Inflammatory macrophage treated with lipopolysaccharide for 4 hours (primary cell): ENCODE measurements around the gene ACP7.
"Not testable (repeated sequence)": the region's sequence is repeated elsewhere in the genome, so short reads cannot be mapped to it uniquely, and the experiment has no call there.

ENCODE experiments used
- DNase-seq: peaks from one replicate; pipeline ENCODE4 v3.0.0-alpha.2; 2020

ACP7 gene

DNA sequence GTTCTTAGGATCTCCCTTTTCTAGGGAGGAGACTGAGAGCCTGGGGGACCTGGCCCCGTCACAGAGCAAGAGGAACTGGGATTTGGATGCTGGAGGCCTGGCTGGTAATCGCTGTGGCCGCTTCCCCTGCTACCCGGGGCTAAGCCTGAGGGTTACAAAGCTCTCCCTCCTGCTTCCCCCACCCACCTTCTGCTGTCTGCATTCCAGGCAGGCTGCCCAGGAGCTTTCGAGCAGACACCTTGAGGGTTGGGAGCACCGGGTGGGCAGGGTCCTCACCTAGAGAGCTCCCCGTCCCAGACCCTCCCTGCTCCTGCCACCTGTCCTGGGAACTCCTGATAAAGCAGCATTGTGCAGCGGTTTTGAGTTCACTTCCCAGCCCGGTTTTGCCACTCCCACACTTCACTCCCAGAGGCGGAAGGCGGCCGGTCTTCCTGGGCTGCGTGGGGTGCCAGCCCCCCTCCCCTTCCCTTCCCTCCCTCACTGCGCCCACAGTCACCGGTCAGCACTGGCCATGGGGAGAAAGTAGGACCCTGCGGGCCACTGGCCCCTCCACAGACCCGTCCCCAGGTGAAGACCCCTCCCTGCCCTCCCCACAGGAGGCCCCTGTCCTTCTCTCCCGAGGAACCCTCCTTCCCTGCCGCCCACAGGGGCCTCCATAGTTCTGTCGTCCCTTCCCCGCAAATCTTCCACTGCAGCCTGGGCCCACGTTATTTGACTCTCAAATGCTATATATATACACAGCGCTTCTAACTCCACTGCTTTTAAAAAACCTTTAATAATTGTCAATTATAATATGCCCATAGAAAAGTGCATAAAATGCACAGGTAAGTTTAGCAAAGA is 49.5 kb downstream of the ACP7 start:
- peak; percentile 26 for DNase-seq

DNA sequence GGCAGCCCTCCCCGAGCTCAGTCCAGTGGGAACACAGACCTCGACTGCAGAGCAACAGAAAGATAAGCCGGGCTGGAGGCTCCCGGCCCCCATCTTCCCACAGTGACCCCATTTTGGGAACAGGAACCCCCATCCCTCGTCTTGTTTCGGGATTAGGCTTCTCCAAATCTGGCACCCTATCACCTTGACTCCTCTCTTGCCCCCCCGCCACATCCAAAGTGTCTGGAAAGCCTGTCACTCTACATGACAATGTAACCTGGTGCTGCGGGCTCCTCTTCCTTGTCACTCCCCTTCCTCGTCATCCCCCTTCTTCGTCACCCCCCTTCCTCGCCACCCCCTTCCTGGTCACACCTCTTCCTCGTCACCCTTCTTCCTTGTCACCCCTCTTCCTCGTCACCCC is 51.5 kb downstream of the ACP7 start:
- no peak for DNase-seq

DNA sequence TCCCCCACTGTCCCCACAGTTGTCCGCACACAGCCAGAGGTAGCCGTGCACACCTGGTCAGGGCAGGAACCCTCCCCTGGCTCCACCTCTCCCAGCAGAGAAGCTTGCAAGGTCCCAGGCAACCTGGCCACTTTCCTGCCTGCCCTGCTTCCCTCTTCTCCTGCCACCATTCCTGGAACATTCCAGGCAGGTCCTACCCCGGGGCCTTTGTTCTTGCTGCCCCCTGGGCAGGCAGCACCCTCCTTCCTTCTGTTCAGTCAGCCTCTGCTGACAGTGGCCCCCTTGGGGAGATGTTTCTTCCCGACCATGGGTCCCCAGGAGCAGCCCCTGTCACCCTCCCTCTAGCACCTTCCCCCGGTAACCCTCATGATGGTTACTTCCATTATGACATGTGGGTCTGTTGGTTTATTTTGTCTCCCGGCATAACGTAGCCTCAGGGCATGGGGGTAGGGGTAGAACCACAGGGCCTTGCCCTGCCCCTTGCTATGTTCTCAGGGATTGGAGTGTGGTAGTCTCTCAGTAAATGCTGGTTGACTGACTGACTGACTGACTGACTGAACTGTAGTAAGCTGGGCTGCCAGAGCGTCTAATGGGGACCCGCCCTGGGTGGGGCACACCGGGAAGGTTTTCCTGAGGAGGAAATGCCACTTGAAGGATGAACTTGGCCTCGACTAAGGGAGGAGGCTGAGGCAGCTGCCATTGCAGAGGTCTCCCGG is 52.2 kb downstream of the ACP7 start:
- DNase-seq = no peak

DNA sequence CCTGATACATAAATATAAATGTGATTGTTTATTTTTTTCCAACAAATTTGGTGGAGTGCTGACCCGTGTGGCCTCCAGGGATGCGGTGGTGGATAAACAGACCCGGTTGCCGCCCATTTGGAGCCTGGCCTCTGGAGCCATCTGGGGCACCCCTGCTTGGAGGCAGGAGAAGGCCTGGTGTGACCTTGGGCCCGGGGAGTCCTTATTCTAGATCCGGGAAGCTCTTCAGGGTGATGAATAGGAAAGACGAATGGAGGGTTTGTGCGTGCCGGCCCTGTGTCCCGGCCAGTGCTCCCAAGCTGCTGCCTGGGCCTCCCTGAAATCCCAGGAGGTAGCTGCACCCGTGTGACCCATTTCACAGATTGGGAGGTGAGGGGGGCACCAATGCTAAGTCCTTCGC is 53.0 kb downstream of the ACP7 start:
- no peak for DNase-seq

DNA sequence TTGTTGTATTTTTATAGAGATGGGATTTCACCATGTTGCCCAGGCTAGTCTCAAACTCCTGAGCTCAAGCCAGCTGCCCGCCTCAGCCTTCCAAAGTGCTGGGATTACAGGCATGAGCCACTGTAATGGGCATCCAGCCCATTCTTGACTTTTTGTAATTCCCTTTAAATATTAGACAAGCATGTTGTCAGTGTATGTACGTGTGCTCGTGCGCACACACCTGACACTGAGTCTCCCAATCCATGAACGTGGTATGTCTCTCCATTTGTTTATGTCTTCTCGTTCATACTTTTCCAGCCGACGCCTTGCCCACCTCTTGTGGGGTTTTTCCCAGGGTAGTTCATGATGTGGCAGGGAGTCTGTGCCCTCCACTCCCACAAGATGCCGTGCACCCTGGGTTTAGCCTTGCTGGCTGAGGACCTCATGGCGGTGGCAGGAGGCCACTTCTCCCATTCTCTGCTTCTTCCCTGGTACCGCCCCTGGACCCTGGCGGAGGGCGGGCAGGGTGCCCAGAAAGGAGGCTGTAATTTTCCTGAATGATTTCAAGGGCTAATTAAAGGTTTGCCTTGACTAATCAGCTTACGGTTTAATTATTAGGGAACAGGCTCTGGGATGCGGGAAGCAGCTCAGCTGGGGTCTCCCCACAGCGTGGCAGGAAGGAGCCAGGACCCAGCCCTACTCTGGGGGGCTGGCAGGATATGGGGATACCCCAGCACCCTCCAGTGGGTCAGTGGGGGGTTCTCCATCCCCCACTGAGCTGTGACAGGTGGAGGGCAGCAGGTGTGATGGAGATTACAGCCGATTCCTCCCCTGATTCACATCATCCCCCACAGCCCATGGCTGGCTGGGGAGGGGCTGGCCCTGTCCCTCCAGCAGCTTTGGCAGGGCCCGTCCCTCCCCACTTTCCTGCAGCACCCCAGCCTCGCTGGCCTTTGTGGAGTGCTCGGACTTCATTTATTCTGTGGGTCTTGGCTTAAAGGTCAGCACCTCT is 54.3 kb downstream of the ACP7 start:
- no peak for DNase-seq

DNA sequence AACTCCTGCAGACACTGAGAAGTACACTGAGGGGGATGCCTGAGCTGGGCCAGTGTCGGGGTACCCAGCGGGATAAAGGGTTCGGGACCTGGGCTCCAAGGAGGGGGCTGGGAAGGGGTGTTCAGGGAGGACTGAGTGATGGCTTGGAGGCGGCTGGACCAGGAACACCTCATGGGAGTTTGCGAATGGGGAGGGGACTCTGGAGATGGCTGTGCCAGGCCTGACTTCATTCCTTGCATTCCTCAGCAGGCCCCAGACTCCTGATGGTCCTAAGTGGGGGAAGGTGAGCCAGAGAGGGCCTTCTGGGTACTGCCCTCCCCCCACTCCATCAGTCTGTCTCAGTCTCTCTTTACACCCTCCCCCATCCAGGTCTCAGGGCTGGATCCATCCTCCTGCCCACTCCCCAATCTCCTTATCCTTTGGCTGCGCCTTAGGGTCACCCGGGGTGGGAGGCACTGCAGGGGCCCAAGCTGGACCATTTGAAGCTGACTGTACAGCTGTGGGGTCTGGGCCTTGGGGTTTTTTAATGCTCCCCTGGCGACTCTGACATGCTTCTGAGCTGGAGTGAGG is 55.2 kb downstream of the ACP7 start:
- DNase-seq = no peak

DNA sequence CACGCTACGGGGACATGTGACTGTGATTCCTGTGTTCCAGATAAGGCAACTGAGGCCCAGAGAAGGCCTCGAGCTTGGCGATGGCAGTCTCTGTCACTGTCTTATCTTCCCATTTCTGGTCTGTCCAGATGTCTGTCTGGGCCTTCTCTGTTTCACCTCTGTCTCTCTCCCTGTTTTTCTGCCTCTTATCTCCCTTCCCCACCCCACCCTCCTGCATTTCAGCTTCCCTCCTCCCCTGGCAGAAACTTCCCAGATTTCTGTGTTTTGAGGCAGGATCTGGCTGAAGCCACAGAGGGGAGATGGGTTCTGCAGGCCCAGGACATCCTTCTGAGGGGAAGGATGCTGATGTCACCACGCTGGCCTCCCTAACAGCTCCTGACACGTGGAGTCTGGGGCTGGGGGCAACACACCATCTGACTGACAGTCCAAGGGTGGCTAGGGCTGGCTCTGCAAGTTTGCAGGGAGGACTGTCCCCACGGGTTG is 55.8 kb downstream of the ACP7 start:
- no peak for DNase-seq

DNA sequence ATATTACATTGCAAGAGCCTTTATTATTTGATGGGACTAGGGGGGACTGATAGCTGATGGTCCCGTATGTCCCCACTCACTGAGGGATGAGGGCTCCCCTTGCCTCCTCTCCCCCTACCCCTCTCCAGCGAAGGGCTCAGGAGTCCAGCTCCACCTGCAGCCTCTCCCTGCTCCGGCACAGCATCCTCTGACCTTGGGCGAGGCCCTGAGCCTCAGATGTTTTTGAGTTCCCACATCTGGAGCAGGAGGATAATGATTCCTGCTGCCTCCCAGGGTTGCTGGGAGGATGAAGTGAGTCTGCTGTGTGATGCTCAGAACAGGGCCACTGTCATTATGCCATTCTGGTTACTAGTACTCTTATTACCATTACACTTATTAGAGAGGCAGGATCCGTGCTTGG is 56.4 kb downstream of the ACP7 start:
- DNase-seq = no peak

DNA sequence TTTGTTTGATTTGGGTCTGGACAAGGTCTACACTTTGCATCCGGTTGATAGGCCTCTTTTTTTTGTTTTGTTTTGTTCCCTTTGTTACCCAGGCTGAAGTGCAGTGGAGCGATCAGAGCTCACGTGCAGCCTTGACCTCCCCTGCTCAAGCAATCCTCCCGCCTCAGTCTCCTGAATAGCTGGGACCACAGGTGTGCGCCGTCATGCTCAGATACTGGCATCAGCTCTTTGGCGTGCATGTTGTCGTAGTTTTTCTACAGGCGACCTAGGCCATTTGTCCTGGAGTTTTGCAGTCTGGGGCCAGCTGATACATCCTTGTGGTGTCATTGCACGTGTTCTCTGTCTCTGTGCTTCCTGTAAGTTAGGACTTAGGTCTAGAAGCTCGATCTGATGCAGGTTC is 57.8 kb downstream of the ACP7 start:
- no peak for DNase-seq

DNA sequence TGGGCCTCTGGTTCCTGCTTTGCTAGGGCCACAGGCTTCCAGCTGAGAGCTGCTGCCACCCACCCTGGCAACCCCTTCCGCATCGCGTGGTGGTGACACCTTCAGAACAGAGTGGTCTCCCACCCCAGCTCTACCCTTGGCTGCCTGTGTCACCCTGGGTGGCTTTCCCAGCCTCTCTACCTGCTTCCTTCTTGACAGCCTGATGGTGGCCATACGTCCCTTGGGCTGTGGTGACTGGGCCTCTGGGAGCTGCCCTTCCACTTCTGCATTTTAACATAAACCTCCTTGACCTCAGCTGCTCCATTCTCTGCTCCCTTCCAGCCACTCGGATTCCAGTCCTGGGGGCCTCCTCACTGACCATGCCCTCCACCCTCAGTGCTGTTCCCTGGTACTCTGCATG is 58.5 kb downstream of the ACP7 start:
- peak; percentile 31 for DNase-seq

DNA sequence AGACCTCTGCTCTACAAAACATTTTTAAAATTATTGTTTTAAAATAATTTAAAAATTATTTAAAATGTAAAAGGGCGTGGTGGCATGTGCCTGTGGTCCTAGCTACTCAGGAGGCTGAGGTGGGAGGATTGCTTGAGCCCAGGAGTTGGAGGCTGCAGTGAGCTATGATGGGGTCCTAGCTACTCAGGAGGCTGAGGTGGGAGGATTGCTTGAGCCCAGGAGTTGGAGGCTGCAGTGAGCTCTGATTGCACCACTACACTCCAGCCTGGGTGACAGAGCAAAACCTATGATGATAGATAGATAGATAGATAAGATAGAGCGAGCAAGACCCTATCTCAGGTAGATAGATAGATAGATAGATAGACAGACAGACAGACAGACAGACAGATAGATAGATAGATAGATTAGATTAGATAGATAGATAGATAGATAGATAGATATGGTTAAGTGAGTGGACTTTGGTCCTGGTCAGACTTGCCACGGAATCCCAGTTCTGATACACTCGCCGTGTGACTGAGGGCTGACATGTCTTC is 59.7 kb downstream of the ACP7 start:
- not testable (repeated sequence) for DNase-seq

DNA sequence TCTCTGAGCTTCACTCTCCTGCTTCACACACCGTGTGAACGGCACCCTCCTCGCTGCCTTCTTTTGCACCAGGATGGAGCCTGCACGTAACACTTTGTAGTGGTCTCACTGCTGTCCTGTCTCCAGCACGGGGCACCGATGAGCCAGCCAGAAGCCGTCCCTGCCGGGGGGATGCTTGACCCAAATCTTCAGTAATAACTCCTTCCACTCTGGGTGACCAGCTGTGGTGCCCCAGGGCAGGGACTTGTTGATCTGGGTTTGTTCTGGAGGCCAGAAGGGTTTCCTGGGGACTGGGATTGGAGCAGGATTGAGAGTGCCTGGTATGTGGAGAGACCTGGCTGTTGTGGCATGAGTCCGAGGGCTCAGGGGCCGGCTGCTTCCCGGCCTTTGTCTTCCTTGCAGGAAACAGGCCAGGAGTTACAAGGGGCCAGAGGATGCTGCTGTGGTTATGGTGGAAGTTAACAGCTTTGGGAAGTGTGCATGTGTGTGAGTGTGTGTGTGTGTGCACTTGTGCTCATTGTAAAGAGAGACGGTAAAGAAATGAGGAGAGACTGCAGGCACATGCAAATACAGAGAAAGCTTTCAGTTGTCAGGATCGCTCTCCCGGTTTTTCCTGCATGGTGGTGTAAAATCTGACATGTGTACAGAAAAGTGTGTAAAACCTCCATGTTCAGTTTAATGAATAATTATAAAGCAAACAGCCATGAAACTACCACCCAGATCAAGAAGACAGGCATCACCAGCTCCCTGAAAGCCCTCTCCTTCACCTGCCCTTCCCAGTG is 60.3 kb downstream of the ACP7 start:
- DNase-seq = no peak

DNA sequence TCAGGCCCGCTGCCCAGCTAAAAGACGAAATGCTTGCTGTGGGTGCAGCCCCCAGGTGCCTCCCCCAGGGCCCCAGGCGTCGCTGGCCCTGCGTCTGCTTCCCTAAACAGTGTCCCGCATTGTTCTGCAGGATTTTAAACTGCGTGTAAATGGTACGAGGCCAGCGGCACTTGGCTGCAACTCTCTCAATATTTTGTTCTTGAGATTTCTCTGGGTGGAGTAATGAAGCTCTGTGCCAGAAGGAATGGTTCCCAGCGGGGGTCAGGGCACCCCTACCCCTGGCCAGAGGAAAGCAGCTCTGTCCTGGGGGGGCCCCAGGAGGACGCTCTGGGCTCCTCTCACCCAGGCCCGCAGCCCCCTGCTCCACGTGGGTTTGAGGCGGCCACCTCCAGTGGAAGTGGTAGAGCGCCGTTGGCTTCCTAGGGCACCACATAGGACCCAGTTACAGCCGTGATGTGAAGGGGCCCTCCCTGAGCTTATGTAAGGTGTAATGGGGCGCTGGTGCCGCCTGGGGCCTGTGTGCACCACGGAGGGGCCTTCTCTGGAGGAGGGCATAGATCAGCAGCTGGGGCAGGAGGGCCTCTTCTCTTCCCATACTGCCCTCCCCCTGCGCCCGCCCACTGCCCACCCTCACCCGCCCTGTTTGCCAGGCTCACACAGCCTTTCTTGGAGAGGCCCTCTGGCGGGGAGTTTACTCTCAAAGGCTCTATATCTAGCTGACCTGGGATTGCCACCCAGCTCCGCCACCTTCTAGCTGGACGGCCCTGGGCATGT is 61.2 kb downstream of the ACP7 start:
- DNase-seq = no peak

DNA sequence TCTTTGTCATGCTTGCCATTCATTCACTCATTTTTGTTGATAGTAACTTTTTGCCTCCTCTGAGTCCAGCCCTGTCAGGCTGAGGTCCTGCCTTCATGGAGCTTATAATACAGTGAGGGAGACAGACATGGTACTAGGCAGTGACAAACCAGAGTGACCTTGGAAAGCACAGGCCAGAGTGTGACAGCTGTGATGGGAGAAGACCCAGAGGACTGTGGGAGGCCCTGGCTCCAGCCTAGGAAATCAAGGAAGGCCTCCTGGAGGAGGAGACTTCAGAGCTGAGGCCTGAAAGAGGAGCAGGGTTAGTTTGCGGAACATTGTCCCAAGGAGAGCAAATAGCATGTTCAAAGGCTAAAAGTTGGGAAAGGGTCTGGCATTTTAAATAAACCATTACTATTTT is 61.9 kb downstream of the ACP7 start:
- no peak for DNase-seq

DNA sequence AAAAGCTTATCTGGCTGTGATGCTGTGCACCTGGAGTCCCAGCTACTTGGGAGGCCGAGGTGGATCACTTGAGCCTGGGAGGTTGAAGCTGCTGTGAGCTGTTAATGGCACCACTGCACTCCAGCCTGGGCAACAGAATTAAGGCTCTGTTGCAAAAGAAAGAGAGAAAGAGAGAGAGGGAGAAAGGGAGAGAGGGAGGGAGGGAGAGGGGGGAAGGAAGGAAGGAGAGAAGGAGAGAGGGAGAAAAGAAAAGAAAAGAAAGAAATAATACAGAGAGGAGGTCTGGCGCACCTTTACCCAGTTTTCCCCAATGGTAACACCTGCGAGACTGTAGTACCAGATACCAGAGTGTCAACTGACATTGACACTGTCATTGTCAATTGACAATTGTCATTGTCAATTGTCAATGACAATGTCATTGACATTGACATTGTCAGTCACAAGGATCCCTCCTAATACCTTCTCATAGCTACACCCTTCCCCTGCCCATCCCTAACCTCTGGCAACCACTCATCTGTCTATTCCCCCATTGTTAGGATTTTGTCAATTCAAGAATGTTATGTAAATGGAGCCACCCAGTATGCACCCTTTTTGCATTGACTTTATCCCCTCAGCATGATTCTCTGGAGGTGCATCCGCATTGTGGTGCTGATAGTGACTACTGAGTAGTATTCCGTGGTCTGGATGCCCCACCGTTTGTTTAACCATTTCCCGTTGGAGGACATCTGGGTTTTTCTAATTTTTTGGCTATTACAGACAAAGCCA is 62.7 kb downstream of the ACP7 start:
- DNase-seq = no peak

DNA sequence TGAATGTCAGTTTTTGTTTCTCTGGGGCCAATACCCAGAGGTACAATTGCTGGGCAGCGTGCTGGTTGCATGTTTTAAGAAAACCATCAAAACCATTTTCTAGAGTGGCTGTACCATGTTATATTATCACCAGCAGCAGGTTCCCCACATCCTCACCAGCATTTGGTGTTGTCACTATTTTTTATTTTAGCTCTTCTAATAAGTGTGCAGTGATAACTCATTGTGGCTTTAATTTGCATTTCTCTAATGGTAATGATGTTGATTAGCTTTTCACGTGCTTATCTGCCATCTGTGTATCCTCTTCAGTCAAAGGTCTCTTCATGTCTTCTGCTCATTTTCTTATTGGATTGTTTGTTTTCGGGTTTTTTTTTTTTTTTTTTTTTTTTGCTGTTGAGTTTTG is 63.3 kb downstream of the ACP7 start:
- DNase-seq = no peak

DNA sequence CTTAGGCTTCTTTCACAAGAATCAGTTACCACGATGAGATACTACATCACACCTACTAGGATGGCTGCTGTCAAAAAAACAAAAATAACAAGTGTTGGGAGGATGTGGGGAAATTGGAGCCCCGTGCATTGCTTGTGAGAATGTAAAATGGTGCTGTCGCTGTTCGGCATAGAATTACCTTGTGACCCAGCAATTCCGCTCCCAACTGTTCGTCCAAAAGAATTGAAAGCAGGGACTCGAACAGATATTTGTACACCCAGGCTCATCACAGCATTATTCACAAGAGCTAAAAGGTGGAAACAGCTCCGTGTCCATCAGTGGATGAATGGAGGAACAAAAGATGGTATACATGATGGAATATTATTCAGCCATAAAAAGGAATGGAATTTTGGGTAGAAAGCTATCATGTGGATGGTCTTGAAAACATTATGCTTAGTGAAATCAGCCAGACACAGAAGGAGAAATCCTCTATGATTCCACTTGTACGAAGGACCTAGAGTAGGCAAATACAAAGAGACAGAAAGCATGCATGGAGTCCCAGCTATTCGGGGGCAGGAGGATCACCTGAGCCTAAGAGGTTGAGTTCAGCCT is 64.9 kb downstream of the ACP7 start:
- DNase-seq = no peak

DNA sequence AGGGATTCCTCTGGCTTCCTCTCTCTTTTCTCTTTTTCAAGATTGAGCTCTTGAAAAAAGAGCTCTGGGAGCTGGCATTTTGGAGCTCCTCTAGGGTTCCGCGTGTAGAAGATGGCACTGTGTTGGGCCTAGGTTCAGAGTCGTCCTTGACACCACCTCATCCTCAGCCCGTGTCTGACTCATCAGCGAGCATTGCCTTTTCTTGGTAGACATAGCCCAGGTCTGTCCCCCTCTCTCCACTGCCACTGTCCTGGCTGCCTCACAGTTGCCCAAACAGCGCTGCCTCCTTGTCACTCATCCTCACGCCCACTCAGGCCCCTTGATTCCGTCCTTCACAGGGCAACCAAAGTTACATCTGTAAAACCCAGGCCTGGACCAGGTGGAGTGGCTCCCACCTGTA is 66.1 kb downstream of the ACP7 start:
- no peak for DNase-seq

DNA sequence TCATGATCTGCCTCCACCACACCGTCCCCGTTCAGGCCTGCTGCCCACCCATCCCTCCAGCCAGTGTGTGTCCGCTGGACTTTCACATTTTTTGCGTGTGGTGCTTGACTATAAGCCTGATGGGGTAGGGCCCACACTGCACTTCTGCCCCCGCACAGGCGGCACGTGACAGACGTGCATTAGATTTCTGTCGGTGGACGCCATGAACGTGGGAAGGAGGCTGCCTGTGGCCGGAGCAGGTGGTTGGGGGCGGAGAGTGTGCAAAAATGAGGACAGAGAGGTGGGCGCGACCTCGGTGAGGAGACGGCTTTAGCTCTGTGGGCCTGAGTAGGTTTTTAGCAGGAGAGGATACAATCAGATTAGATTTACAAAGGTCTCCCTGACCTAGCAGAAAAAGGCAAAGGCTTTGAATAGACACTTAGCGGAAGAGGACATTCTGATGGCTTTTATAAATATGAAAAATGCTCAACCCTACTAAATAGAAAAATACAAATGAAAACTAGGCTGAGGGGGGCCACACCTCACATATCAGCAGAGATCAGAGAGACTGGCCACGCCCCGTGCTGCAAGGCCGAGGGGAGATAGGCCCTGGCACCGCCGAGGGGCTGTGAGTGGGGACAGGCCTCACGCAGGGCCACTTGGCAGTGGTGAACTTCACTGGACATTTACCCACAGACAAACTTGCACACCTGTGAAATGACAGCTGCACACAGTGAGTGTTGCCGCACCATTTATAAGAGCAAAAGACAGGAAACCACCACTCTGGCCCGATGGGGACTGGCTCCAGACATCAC is 66.8 kb downstream of the ACP7 start:
- no peak for DNase-seq
